HCEC 1CT (cell line): Measurements from ENCODE around the gene MICALL1.
"Not testable (repeated sequence)": the region's sequence is repeated elsewhere in the genome, so short reads cannot be mapped to it uniquely, and the experiment has no call there.

Experiments
- DNase-seq: peaks from one replicate; pipeline ENCODE4 v3.0.0-alpha.2; 2017

The MICALL1 gene

DNA sequence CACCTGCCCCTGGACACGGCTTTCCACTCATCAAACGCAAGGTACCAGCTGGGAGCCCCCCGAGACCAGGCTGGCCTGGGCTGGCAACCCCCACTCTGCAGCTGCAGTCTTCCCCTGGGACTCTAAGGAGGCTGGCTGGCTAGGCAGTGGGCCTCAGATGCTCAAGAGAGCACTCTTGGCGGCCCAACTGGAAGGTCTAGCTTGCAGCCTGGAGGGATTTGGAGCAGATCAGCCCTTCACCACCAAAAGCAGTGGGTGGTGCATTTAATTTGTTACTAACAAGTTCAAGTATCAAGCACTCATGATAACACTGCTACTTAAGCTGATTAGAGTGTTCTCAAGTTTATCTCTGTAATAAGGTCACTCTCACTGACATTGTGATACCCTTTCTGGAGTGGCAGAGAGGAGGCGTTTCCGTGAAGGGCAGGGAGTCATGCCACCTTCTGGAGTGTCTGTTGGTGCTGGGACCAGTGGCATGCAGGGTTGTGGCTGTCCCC, 25.8 kb downstream of the MICALL1 start:
- no peak for DNase-seq

DNA sequence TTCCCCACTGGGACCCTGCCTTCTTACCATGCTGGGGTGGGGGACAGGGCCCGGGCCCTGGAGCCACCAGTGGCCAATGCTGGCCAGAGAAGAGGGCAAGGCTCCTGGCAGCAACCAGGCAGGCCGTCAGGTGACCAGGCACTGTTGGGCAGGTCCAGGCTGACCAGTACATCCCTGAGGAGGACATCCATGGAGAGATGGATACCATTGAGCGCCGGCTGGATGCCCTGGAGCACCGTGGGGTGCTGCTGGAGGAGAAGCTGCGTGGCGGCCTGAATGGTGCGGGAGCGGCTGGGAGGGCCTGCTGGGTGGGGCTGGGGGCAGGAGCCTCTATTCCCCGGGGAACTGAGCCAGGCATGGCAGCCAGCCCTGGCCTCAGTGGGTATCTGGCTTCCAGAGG, 26.3 kb downstream of the MICALL1 start:
- no peak for DNase-seq

DNA sequence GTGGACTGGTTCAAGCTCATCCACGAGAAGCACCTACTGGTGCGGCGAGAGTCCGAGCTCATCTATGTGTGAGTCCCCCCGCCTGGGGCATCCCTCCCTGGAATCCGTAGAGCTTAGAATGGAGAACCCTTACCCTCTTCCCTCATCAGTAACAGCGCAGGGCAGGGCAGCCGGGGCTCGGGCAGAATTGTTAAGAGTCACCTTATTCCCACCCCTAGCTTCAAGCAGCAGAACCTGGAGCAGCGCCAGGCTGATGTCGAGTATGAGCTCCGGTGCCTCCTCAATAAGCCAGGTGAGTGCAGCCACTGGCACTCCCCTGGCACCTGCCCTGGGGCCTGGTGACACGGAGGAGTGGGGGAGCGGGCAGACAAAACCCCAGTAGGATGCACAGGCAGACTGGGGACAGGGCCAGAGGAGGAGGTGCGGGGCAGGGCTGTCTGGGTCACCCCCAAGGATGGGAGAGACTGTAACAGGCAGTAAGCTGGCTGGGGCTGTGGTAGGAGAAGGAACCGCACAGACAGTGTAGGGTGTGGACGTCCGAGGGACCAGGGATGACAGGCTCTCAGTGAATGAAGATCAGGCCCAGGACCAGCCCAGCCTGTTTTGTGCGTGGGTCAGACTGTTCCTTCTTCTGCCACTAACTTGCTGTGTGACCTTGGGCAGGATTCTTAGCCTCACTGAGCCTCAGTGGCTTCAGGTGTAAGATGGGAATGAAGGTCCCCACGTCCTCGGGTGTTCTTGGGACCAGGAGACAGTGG, 26.9 kb downstream of the MICALL1 start:
- DNase-seq: no peak

DNA sequence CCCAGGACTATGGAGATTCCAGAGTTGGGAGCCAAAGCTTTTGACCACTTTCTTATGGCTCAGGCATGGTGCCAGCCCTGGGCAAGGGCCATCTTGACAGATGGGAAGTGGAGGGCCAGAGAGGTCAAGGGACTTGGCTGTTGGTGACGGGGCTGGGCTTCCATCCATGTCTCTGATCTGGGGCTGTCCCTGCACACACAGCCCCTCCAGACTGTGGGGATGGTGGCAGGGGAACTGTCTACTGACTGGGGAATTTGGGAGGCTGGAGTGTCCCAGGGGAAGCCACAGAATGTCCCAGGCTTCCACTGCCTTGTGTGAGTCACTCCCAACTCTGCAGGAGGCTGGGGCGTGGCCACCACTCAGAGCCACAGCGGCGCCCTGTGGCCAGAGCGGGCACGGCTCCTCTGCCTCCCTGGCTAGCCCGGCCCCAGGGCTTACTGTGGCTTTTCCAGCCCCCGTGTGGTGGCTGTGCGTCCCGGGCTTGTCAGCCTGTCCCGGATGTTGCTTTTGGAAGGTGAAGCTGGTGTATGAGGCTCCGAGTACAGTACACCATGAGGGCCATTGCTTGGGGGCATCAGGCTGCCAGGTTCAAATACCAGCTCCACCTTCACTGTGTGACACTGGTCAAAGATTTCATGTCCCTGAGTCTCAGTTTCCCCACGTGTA, 27.7 kb downstream of the MICALL1 start:
- peak; percentile 91 for DNase-seq

DNA sequence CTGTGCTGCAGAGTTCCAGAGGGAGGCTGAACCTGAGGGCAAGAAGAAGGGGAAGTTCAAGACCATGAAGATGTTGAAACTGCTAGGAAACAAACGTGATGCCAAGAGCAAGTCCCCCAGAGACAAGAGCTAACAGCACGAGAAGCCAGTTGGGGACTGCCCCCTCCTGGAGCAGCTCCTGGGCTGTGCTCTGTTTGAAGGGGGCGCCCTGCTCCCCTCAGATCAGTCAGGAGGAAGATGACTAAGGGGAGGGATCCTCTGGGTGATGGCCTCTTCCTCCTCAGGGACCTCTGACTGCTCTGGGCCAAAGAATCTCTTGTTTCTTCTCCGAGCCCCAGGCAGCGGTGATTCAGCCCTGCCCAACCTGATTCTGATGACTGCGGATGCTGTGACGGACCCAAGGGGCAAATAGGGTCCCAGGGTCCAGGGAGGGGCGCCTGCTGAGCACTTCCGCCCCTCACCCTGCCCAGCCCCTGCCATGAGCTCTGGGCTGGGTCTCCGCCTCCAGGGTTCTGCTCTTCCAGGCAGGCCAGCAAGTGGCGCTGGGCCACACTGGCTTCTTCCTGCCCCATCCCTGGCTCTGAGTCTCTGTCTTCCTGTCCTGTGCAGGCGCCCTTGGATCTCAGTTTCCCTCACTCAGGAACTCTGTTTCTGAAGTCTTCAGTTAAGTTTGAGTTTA, 34.7 kb downstream of the MICALL1 start:
- no peak for DNase-seq

GRCh38 chr22:37942133-37942532, 36.0 kb downstream of the MICALL1 start:
- DNase-seq: no peak

GRCh38 chr22:37943136-37943824, 37.2 kb downstream of the MICALL1 start:
- no peak for DNase-seq

DNA sequence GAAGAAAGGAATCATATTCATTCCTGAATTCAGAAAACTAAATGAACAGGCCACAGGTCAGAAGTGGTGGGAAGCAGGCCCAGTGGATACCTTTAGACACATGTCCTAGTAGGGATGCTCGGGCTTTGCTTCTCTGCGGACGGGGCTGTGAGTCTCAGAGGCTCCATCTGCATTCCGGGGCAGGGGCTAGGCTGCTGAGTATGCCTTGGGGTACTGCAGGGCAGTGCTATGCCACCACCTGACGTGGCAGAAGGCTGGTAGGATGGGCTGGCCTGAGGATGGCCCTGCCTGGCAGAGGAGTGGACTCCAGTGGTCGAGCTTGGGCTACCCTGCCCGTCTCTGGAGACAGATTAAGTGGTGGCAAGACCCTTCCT, 37.7 kb downstream of the MICALL1 start:
- DNase-seq: no peak

DNA sequence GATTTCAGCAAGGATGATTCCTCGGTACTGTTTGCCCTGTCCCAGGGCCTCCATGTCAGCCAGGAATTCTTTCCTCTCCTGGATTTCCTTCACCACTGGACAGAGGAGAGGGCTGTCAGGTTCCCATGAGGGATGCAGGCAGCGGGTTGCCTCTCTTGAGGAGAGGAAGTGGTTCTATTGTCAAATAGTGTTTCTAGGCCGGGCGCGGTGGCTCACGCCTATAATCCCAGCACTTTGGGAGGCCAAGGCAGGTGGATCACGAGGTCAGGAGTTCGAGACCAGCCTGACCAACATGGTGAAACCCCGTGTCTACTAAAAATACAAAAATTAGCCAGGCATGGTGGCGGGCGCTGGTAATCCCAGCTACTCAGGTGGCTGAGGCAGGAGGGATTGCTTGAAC, 38.3 kb downstream of the MICALL1 start:
- DNase-seq: not testable (repeated sequence)

- not testable (repeated sequence) for DNase-seq
Observed at GRCh38 chr22:37947142-37947795, 41.2 kb downstream of the MICALL1 start.

DNA sequence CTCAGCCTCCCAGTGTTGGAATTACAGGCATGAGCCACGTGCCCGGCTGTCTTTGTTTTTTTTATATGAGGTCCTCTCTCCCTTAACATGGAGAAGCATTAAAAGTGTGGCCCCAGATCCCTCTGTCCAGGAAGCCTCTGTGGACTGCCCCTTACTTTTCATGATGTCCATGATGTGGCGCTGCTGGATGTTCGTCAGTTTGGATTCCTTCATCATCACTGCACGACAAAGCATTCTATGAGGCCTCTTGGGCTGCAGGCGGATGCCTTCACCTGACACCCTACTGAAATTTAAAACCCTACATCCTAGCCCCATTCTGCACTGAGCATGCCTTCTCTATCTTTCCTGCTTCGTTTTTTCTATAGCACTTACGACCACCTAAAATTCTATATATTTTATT, 45.2 kb downstream of the MICALL1 start:
- no peak for DNase-seq

- not testable (repeated sequence) for DNase-seq
Observed at GRCh38 chr22:37952629-37953028, 46.5 kb downstream of the MICALL1 start.

DNA sequence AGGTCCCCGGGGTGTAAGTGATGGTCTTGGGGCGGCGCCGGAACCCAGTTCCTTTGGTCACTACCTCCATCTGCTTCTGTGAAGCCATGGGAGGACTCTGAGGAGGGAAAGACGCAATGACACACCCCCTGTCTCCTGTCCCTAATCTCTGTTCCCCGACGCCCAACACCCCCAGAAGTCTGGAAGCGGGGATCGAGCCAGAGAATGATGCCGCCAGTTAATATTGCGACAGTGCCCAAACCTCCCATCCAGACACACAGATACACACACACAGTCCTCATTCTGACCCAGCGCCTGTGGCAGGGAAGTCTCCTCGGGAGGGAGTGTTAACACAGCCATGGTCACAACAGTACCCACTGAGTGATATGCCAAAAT, 47.0 kb downstream of the MICALL1 start:
- DNase-seq: no peak

GRCh38 chr22:37953437-37954179, 47.5 kb downstream of the MICALL1 start, which contains the start of the genes C22orf23 and POLR2F:
Gene C22orf23, minus strand, starts transcription at chr22:37953601. Its CDS starts 452 bp downstream, at chr22:37953149.
Gene POLR2F, plus strand, starts transcription at chr22:37953699. Its CDS starts 89 bp downstream, at chr22:37953788.
- peak; percentile 90 for DNase-seq

DNA sequence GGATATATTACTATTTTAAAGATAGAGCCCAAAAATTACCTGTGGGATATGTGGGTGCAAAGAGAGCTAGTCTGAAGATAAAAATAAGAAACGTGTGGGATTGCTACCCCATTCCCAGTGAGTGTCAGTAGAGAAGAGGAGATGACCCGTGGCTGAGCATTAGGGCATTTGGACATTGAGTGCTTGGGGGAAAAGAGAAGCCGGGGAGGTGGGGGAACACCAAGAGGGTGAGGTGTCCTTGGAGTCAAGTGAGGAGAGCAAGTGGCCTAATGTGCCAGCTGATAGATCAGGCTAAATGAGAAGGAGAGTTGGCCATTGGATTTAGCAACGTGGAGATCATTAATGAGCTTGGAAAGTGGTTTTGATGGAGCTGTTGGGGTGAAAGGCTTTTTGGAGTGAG, 48.6 kb downstream of the MICALL1 start:
- DNase-seq: no peak

- not testable (repeated sequence) for DNase-seq
Observed at GRCh38 chr22:37955825-37956397, 49.8 kb downstream of the MICALL1 start.

- no peak for DNase-seq
Observed at GRCh38 chr22:37957232-37957631, 51.1 kb downstream of the MICALL1 start.

DNA sequence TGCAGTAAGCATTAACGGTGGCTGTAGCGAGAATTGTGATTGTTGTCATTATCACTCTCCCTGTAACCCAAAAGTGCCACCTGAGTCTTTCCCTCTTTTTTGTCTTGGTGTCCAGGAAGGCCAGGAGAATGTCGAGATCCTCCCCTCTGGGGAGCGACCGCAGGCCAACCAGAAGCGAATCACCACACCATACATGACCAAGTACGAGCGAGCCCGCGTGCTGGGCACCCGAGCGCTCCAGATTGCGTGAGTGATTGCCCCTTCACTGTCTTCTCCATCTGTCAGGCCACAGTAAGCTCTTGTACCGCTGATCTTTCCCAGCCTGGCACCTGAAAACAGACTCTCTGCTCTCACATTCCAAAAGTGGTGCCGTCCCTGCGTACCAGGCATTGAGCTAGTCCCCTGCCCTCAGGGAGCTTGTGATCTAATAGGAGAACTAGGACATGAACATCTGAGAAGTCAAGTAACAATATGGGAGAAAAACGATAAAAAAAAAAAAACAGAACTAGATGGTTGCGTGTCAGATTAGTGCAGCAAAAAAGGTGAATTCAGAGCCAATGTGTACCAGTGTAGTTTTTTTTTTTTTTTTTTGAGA, 53.2 kb downstream of the MICALL1 start:
- DNase-seq: no peak

- DNase-seq: no peak
Observed at GRCh38 chr22:37961062-37961461, 55.0 kb downstream of the MICALL1 start.

DNA sequence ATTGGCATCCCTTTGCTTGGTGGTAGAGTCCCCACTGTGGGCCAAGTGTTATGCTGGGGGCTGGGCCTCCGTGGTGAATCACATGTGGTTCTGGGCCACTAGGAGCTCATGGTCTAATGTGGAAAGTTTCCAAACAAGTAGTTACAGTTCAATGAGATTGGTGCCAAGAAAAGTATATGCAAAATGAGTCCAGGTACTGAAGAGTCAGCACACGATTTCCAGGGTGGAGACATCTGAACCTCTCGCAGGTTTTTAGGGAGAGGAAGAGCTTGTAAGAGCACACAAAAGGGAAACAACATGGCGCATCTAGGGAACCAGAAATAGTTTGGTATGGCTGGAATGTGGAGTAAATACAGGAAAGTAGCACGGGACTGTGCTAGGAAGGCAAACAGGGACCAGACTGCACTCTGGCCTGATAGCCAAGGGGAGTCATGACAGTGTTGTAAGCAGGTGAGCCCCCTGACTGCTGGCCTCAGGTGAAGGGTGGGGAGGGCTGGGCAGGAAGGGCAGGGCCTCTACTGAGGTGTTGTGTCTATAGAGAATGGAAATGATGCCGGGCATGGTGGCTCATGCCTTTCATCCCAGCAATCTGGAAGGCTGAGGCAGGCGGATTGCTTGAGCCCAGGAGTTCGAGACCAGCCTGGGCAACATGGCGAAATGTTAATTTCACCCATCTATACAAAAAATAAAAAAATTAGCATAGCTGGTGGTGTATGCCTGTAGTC, 60.0 kb downstream of the MICALL1 start:
- no peak for DNase-seq
